Measurements from ENCODE around the gene ZNF837. TPM values are rescaled to one million over a fixed set of nuclear protein-coding genes. Genes with fewer than 3 reads are reported as not detected.

ZNF837 gene
- total and polyA plus RNA-seq, 2 of the 13 experiments (the other 11 are each of a cell fraction or from before 2014, with no cell fraction given) = 0.29 to 1.3 TPM

DNA sequence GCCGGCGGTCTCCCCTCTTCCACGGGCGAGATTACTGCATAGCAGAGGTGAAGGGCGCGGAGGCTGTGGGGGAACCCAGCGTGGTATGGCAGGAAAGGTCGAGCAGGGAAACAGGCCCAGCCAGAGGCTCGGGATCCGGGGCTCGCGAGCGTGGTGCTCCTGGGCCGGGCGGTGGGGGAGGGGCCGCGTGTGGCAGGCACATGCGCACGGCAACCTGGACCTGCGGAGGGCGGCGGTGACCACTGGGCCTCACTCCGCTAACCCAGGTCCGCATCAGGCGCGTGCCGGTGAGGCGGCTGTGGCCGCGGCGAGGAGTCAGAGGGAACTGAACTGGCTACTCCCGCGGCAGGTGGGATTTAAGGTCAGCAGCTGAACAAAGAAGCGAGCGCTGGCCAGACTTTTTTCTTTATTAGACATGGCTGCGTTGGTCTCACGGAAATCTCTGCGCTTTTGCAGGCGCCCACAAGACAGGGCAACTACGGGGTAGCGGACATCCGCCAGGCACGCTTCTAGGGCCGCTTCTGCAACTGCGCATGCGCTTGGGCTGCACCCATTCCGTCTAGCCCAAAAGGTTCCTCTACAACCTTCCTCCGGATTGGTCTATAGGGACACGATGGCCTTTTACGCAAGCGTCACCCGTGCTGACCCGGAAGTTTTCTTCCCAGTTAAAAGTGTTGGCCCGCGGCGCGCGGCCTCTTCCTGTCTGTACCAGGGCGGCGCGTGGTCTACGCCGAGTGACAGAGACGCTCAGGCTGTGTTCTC, 5.9 kb upstream of the ZNF837 start, which contains the start of gene RPS5 (continued):
- TF ChIP-seq, protein P1, sequence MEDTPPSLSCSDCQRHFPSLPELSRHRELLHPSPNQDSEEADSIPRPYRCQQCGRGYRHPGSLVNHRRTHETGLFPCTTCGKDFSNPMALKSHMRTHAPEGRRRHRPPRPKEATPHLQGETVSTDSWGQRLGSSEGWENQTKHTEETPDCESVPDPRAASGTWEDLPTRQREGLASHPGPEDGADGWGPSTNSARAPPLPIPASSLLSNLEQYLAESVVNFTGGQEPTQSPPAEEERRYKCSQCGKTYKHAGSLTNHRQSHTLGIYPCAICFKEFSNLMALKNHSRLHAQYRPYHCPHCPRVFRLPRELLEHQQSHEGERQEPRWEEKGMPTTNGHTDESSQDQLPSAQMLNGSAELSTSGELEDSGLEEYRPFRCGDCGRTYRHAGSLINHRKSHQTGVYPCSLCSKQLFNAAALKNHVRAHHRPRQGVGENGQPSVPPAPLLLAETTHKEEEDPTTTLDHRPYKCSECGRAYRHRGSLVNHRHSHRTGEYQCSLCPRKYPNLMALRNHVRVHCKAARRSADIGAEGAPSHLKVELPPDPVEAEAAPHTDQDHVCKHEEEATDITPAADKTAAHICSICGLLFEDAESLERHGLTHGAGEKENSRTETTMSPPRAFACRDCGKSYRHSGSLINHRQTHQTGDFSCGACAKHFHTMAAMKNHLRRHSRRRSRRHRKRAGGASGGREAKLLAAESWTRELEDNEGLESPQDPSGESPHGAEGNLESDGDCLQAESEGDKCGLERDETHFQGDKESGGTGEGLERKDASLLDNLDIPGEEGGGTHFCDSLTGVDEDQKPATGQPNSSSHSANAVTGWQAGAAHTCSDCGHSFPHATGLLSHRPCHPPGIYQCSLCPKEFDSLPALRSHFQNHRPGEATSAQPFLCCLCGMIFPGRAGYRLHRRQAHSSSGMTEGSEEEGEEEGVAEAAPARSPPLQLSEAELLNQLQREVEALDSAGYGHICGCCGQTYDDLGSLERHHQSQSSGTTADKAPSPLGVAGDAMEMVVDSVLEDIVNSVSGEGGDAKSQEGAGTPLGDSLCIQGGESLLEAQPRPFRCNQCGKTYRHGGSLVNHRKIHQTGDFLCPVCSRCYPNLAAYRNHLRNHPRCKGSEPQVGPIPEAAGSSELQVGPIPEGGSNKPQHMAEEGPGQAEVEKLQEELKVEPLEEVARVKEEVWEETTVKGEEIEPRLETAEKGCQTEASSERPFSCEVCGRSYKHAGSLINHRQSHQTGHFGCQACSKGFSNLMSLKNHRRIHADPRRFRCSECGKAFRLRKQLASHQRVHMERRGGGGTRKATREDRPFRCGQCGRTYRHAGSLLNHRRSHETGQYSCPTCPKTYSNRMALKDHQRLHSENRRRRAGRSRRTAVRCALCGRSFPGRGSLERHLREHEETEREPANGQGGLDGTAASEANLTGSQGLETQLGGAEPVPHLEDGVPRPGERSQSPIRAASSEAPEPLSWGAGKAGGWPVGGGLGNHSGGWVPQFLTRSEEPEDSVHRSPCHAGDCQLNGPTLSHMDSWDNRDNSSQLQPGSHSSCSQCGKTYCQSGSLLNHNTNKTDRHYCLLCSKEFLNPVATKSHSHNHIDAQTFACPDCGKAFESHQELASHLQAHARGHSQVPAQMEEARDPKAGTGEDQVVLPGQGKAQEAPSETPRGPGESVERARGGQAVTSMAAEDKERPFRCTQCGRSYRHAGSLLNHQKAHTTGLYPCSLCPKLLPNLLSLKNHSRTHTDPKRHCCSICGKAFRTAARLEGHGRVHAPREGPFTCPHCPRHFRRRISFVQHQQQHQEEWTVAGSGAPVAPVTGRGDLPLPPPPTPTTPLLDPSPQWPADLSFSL (CRISPR knock-in tag; IDR thresholded peaks at IDR 0.05) = no peak
- TF ChIP-seq, protein P2, sequence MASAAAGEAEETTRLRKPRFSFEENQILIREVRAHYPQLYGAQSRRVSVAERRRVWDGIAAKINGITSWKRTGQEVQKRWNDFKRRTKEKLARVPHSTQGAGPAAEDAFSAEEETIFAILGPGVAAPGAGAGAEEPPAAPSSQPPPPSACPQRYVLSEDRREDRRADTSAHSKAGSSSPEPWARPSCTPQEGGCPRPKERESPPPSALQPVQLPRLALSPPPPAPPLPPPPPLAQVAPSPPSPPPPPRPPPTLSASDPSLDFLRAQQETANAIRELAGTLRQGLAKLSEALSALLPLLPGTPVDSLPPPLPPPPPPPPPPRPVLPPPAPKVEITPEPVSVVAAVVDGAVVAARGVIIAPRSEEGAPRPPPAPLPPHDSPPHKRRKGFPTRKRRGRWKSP (CRISPR knock-in tag; IDR thresholded peaks at IDR 0.05) = peak; percentile 55; the same call in 1 of the 2 replicates
- TF ChIP-seq CEBPB (IDR thresholded peaks at IDR 0.05; ENCODE audit: borderline replicate concordance, low read depth, low read length) (peak; percentile 86), ZNF83 (CRISPR knock-in tag; IDR thresholded peaks at IDR 0.05; ENCODE audit: borderline replicate concordance) (peak; percentile 95; the same call in 1 of the 2 replicates), MAFF (IDR thresholded peaks at IDR 0.05; ENCODE audit: low read depth, low read length) (peak; percentile 22; the same call in 1 of the 2 replicates), ZNF343 (CRISPR knock-in tag; IDR thresholded peaks at IDR 0.05) (peak; percentile 43; the same call in 1 of the 2 replicates), SATB2 (CRISPR knock-in tag; IDR thresholded peaks at IDR 0.05) (no peak), ARNT (IDR thresholded peaks at IDR 0.05) (no peak), MLLT10 (CRISPR knock-in tag; IDR thresholded peaks at IDR 0.05) (no peak), ZNF839 (CRISPR knock-in tag; IDR thresholded peaks at IDR 0.05; ENCODE audit: borderline replicate concordance) (no peak; the same call in 1 of the 2 replicates)
- TF ChIP-seq, protein P3, sequence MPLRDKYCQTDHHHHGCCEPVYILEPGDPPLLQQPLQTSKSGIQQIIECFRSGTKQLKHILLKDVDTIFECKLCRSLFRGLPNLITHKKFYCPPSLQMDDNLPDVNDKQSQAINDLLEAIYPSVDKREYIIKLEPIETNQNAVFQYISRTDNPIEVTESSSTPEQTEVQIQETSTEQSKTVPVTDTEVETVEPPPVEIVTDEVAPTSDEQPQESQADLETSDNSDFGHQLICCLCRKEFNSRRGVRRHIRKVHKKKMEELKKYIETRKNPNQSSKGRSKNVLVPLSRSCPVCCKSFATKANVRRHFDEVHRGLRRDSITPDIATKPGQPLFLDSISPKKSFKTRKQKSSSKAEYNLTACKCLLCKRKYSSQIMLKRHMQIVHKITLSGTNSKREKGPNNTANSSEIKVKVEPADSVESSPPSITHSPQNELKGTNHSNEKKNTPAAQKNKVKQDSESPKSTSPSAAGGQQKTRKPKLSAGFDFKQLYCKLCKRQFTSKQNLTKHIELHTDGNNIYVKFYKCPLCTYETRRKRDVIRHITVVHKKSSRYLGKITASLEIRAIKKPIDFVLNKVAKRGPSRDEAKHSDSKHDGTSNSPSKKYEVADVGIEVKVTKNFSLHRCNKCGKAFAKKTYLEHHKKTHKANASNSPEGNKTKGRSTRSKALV (CRISPR knock-in tag; IDR thresholded peaks at IDR 0.05) = peak; percentile 66; the same call in 1 of the 2 replicates
- TF ChIP-seq, protein P4, sequence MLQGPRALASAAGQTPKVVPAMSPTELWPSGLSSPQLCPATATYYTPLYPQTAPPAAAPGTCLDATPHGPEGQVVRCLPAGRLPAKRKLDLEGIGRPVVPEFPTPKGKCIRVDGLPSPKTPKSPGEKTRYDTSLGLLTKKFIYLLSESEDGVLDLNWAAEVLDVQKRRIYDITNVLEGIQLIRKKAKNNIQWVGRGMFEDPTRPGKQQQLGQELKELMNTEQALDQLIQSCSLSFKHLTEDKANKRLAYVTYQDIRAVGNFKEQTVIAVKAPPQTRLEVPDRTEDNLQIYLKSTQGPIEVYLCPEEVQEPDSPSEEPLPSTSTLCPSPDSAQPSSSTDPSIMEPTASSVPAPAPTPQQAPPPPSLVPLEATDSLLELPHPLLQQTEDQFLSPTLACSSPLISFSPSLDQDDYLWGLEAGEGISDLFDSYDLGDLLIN (CRISPR knock-in tag; IDR thresholded peaks at IDR 0.05; ENCODE audit: borderline replicate concordance) = no peak
- TF ChIP-seq, protein P5, sequence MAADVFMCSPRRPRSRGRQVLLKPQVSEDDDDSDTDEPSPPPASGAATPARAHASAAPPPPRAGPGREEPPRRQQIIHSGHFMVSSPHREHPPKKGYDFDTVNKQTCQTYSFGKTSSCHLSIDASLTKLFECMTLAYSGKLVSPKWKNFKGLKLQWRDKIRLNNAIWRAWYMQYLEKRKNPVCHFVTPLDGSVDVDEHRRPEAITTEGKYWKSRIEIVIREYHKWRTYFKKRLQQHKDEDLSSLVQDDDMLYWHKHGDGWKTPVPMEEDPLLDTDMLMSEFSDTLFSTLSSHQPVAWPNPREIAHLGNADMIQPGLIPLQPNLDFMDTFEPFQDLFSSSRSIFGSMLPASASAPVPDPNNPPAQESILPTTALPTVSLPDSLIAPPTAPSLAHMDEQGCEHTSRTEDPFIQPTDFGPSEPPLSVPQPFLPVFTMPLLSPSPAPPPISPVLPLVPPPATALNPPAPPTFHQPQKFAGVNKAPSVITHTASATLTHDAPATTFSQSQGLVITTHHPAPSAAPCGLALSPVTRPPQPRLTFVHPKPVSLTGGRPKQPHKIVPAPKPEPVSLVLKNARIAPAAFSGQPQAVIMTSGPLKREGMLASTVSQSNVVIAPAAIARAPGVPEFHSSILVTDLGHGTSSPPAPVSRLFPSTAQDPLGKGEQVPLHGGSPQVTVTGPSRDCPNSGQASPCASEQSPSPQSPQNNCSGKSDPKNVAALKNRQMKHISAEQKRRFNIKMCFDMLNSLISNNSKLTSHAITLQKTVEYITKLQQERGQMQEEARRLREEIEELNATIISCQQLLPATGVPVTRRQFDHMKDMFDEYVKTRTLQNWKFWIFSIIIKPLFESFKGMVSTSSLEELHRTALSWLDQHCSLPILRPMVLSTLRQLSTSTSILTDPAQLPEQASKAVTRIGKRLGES (CRISPR knock-in tag; IDR thresholded peaks at IDR 0.05; ENCODE audit: borderline replicate concordance) = no peak
